Daoy (cell line): ENCODE measurements around the gene PXDN. TPM values are rescaled to one million over a fixed set of nuclear protein-coding genes. Genes with fewer than 3 reads are reported as not detected.
A peak's percentile ranks its signal among the peaks of the same experiment; 100 is the strongest.
"Not testable (repeated sequence)": the region's sequence is repeated elsewhere in the genome, so short reads cannot be mapped to it uniquely, and the experiment has no call there.

Experiments
- DNase-seq: peaks from one replicate; pipeline ENCODE4 v3.0.0-alpha.2; 2015; ENCODE audit warnings: low read depth
- total RNA-seq: library from RNA; depleted of rRNA; stranded (reverse); fragments of >200 nt; shearing (Covaris generic); gene quantifications from 2 replicates; pipeline ENCODE4 v1.2.3, GENCODE V29; 2014

PXDN gene
- total RNA-seq, 1 experiment from 2014 or later = 173 TPM

DNA sequence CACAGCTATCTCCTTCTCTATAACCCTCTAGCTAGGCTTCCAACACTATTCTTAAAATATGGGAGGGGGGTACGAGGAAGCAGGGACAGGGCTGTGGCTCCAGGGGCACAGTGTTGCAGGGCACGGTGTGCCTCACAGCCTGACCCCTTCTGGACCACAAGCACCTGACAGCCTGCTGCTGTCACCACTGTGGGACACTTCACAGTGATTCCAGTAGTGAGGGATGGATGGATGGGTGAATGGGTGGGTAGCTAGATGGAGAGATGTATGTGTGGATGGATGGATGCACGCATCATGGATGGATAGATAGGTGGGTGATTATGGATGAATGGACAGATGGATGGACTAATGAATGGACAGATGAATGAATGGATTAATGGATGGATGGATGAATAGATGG, 21.6 kb downstream of the PXDN start:
- no peak for DNase-seq

DNA sequence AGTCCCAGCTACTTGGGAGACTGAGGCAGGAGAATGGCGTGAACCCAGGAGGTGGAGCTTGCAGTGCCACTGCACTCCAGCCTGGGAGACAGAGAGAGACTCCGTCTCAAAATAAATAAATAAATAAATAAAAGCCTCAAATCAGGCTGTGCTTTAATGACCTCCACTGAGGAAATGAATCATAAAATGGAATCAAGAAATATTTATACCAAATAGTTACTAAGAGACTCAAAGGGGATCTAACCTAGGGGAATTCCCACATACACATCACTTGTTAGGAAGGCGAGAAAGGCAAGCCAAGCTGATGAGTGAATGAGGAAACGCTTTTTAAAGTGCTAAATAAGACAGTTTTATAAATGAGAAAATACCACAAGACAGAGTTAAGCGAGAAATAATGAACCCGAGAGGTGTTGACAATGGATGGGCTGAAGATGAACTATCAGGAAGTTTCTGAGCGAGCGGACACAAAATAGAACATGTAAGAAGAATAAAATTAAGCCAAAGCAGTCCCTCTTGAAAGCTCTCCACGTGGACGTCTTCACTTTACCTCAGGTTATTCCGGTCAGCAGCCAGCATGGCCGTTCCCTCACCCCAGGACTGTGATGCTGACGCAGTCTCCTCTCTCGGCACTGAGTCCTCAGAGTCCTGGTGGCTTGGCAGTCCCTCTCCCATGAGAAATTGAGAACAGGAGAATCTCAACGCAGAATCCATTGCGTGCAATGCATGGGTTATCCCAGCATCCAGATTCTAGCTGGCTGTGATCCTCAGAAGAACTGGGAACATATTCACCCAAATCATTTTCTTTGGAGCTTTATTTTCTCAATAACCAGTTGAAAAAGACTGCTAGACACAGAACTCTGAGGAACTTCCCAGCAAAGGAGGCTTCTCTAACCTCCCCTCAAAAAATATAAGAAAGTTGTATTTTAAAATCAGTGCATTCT, 22.3 kb downstream of the PXDN start:
- DNase-seq = peak; percentile 92

DNA sequence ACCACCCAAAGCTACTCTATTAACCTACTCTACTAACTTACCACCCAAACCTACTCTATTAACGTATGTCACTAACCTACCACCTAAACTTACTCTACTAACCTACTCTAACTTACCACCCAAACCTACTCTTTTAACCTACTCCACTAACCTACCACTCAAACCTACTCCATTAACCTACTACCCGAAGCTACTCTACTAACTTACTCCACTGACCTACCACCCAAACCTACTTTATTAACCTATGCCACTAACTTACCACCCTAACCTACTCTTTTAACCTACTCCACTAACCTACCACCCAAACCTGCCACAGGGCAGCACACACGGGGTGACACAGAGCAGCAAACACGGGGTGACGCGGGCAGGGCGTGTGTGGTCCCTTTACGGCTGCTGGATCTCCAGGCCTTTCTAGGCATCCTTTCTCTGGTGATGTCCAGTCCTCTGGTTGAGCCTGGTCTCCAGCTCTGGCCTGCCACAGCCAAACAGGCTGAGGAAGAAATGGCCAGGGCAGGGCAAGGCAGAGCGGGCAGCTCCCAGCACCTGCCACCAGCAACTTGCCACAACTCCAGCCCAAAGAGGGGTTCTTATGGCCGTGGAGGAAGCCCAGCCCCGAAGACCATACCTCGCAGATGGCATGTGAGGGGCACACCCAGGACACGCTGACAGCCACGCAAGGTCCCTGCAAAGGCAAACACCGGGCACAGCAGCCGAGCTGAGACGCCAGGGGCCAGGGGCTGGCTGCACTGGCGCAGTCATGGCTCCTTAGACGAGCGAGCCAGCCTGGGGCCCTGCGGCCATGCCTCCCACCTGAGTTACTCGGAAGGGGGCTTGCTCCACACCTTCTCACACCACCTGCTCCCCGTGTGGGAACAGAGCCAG, 25.7 kb downstream of the PXDN start:
- no peak for DNase-seq

DNA sequence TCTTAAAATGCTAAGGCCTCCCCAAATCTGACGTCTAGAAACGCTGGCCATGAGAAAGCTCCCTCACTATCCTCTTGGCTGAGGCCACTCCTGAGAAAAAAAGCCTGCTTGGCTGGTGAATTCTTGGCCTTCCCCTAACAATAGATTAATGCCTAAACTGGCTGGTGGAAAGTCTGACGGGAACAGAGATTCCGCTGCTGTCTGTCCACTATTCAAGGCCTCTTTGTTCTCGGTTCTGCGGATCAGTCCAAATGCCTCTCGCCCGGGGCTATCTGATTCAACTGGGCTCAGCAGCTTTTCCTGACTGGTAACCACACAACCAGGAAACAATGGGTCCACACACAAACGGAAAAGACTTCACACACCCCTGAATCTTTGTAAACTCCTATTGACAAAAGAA, 27.2 kb downstream of the PXDN start:
- DNase-seq = peak; percentile 59

DNA sequence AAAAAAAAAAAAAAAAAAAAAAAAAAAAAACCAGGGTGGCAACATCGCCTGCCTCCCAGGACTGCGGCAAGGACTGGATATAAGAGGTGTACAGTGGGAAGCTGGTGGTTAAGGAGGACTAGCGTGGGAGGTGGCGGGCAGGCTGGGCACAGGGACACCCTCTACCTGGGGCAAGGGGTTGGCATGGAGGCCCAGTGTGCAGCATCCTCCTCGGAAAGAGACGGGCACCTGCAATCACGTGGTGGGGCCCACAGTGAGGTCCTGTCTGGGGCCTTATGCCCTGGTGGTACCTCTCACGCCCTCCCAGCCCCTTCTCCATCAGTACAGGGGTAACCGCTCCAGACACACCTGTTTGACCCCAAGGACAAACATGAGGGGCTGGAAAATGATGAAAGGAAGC, 27.9 kb downstream of the PXDN start:
- DNase-seq = no peak

DNA sequence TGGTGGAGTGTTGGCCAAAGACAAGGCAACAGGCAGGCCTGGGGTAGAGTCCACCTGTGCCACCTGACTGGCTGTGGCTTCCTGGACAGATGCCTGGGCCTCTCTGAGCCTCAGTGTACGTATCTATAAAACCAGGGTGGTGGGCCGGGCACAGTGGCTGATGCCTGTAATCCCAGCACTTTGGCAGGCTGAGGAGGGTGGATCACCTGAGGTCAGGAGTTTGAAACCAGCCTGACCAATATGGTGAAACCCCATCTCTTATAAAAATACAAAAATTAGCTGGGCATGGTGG, 28.4 kb downstream of the PXDN start:
- not testable (repeated sequence) for DNase-seq

DNA sequence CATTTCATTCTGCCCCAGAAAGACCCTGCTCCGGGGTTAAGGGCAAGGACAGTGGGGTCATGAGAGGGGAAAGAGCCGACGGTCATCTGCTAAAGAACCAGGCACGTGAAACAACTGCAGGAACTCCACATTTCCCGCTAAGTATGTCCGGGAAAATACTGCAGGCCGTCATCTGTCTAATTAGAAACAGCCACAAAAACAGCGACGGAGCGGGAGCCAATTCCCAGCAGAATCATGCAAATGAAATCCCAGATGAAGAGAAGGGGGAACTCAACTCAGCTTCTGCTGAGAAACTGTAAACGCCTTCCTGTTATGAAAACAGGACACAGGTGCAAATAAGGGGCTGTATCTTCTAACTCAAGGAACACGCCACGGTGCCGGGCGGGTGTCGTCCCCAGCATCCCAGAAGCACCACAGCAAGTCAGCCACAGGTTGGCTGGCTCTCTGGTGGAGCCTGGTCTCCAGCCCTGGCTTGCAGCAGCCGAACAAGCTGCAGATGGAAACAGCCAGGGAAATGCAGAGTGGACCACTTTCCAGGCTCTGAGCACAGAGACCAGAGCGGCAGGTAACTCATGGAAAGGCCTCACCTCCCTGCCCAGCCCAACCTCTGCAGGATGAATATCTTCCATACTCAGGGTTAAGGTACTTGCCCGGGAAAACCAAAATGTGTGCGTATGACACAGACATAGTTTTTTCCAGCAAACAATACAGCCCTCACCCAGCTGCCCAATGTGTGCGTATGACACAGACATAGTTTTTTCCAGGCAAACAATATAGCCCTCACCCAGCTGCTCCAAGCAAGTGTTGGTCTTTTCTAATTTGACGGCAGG, 28.9 kb downstream of the PXDN start:
- DNase-seq = no peak

DNA sequence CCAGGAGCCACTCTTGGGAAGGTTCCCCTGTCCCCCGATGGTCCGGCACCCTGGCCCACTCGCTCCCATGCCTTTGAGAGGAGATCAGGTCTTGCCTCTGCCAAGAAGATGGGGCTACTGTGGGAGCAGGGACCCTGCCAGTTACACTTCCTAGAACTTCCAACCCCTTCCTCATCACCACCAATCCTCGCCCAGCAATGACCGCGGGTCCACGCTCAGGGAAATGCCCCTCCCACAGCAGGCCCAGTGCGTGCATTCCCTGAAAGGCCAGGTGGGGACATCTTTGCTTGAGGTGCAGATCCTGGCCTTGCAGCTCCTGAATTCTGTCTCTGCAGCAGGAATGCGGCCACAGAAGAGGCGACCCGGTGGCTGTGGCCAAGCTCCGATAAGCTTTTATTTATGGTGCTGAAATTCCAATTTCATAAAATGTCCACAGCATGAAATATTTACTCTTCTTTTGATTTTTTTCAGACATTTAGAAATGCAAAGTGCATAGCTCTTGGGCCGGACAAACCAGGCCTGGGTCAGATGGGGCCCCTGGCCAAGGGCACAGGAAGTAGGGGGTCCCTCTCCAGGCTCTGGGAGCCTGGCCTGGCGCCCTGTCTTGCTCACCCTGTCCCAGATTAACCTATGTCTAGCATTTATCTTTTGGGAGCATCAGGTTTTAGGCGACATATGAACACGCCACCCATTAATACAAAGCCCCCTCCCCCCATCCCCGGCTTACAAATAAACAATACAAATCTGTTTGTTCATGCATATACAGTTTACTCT, 29.8 kb downstream of the PXDN start:
- DNase-seq = no peak

DNA sequence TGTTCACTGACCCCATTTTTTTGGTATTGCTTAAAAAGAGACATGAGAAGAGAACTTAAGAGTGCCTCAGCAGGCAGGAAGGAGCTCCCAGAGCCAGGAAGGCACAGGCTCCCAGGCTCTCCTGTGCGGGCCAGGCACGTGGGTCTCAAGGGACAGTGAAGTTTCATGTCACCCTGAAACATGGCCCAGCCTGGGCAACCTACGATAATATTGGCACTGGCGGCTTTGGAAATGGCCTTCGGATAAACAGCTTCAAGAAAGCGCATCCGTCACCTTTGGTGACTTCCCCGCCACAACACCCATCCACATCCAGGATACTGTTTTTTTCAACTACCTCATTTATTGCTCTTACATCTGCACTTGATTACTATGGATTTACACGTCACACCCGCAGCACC, 30.5 kb downstream of the PXDN start:
- DNase-seq = no peak

DNA sequence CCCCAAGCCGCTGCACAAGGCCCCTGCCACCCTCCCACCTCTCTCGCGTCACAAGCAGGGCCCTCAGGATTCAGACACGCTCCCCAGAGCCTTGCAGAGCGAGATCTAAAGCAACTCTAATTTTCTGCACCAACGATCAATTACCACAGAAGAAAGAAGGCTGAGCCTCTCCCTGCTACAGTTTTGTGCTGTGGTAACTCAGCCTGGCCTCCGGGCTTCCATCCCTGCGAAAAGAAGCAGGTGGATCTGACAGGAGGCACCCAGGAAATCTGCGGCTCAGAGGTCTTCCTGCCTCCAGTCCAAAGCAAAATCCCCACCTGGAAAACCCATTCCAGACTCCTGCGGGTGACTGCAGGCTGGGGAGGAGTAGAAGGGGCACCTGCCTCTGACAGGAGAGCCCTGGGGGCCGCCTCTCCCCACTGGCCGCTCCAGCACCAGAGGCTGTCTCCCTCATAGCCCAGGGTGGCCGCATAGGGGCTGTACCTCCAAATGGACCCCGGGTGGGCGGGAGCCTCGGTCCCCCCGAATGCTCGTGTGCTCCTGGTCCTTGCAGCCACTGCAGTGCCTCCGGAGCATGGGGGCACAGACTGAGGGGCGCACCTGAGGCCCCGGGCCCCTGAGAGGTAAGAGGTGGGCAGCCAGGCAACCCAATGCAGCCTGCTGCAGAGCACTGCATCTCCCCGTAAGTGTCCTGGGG, 31.0 kb downstream of the PXDN start:
- DNase-seq = no peak

DNA sequence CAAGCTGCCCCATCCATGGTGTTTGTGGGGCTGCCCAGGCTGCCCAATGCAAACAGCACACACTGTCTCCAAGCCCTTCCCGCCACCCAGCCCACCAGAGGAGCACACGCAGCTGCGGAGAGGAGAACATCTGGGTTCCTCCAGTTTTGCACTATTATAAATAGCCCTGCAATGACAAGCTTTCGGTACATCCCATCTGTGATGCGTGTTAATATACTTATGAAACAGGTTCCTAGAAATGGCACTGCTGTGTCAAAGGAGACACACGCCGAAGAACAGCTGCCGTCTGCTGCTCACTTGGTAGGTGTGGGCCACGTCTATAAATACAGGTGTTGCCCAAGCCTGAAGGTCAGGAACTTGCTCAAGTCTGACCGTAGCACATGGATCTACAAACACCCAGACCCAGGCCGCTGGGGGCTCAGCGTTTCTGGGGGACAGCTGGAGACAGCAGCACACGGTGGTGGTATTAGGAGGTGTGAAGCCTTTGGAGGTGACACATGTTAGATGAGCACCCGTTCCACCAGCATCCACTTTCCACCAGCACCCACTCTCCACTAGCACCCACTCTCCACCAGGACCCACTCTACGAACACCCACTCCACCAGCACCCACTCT, 34.3 kb downstream of the PXDN start:
- no peak for DNase-seq

DNA sequence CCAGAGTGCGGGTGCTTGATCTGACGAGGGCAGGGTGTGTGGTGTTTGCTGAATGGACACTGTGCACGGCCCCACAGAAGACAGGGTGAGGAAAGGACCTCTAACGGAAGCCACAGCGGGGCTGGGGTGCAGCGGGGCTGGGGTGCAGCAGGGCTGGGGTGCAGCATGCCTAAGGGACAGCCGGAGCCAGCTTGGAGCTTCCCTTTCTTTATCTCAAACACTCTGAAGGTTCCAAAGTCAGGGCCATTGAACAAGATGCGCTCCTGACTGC, 35.0 kb downstream of the PXDN start:
- no peak for DNase-seq

DNA sequence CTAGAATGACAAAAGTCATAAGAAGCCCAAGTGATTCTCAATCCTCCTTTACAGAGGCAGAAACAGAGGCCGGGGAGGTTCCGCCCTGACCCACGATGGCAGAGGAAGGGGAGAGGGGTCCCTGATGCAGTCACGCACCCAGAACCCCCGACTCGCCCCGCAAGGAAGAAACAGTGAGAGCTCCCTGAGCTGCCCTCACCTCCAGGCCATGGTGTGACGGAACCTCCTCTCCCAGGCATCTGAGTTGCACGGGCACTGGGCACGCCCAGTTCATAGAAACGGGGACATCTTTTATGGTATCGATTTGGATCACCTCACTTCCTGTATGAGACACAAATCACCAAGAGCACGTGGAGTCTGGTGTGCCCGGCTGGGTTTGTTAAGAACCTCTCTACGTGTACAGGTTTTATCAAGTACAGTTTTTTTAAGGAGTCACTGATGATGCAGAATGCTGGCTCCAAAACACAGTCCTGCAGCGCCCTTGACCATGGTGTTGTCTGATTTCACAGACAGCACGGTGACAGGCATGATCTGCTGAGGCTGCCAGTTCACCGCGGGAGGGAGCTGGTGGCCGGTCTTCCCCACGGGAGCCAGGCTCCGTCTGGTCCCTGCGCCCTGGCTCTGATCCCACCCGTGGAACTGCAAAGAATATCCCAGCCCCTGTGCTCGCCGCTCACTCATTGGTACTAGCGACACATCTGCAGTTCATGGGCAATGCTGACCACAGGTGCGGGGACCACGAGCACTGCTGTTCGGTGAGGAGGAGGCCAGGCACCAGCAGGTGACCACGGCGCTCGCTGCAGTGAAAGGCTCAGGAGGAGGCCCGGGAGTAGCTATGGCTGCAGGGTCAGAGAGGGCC, 35.6 kb downstream of the PXDN start:
- no peak for DNase-seq

DNA sequence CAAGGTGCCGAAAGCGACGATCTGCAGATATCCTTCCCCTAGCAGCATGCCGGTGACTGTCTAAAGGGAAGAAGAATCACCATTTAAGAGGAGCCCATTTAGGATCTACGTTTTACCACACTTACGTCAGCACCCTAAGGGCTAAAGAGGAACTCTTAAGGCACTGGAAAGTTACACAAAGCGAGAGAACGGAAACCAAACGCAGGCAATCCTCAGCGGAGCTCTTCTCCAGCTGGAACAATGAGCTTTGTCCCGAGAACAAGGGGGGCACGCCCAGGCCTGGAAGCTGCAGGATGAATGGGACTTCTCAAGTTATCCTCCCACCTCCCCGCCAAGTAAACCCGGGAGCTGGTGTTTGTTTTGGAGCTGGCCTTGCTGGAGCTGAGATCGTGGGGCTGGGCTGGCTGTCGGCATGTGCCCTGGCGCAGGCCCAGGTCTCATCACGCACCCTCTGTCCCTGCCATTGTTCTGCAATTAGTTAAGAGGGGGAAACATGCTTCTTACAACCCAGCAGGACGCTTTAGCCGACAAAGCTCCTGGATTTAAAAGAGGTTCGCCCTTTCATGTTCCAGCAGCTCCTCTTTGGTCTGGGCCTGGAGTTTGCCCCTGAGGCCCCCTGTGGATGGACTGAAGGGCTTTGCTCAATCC, 36.4 kb downstream of the PXDN start:
- peak; percentile 89 for DNase-seq

DNA sequence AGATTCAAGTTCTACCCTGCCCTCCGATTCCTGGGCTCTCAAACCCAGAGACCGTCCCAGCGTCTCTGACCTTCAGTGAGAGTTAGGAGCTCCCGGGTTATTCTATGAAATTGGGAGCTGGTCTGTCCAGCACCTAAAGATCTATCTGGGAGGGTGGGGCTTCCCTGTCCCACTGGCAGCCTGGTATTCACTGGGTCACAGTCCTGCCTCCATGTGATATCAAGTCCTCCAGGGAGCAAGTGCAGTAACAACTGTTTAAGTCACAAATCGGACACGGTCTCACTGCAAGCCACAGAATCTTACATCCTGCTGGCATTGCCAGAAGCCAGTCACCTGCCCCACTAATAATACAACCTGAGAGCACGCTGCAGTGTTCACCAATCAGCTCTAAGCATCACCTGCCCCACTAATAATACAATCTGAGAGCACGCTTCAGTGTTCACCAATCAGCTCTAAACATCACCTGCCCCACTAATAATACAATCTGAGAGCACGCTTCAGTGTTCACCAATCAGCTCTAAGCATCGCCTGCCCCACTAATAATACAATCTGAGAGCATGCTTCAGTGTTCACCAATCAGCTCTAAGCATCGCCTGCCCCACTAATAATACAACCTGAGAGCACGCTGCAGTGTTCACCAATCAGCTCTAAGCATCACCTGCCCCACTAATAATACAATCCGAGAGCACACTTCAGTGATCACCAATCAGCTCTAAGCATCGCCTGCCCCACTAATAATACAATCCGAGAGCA, 38.0 kb downstream of the PXDN start:
- not testable (repeated sequence) for DNase-seq

DNA sequence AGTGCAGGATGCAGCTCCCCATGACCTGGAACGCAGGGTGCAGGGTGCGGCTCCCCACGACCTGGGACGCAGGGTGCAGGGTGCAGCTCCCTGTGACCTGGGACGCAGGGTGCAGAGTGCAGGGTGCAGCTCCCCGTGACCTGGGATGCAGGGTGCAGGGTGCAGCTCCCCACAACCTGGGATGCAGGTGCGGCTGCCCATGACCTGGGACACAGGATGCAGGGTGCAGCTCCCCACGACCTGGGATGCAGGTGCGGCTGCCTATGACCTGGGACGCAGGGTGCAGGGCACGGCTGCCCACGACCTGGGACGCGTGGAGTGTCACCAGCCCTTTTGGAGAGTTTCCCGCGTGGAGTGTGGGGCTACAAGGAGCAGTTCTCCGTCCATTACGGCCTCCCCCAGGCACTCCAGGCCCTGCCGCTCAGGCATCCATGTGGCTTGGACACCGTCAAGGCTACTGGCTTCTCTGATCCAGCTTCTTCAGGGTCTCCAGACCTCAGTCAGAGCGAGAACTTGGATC, 38.7 kb downstream of the PXDN start:
- DNase-seq = no peak

DNA sequence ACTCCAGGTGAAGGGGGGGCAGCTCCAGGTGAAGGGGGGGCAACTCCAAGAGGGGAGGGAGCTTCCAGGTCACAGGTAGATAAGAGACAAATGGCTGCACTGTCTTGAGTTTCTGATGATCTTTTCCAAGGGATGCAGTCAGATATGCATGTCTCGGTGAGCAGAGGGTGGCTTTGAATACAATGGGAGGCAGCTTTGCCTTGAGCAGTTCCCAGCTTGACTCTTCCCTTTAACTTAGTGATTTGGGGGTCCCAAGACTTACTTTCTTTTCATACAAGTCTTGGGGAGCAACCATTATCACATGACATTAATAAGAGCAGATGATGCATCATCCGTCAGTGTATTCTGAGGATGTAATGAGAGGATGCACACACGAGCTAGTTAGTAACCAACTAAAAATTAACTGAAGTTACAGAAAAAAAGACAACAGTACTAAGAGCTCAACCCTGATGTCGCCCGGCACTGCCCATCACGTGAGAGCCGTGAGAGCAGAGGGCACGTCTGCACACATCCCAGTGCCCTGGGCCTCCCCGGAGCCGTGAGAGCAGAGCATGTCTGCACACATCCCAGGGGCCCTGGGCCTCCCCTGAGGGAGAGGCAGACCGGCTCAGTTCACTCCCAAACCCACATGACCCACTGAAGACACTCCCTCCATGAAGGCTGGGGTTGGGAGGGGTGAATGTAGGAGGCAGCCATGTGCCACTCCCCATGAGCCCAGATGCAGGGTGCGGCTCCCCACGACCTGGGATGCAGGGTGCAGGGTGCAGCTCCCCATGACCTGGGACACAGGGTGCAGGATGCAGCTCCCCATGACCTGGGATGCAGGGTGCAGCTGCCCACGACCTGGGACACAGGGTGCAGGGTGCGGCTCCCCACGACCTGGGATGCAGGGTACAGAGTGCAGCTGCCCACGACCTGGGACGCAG, 39.4 kb downstream of the PXDN start:
- DNase-seq = no peak
